Activated naive CD8-positive, alpha-beta T cell (primary cell): Measurements from ENCODE around the gene BSND.

Experiments
- H3K27ac Mint-ChIP-seq: one replicate; pipeline ENCODE4 v1.8.0; 2021; ENCODE audit warnings: mixed read lengths
- H3K27me3 Mint-ChIP-seq: one replicate; pipeline ENCODE4 v1.8.0; 2021; ENCODE audit warnings: mixed read lengths
- H3K36me3 Mint-ChIP-seq: one replicate; pipeline ENCODE4 v1.8.0; 2021; ENCODE audit warnings: mixed read lengths
- H3K4me1 Mint-ChIP-seq: one replicate; pipeline ENCODE4 v1.8.0; 2021; ENCODE audit warnings: low read depth, mixed read lengths
- H3K4me3 Mint-ChIP-seq: one replicate; pipeline ENCODE4 v1.8.0; 2021; ENCODE audit warnings: mild to moderate bottlenecking, mixed read lengths
- H3K9me3 Mint-ChIP-seq: one replicate; pipeline ENCODE4 v1.8.0; 2021; ENCODE audit warnings: low read depth, mixed read lengths

Gene BSND

DNA sequence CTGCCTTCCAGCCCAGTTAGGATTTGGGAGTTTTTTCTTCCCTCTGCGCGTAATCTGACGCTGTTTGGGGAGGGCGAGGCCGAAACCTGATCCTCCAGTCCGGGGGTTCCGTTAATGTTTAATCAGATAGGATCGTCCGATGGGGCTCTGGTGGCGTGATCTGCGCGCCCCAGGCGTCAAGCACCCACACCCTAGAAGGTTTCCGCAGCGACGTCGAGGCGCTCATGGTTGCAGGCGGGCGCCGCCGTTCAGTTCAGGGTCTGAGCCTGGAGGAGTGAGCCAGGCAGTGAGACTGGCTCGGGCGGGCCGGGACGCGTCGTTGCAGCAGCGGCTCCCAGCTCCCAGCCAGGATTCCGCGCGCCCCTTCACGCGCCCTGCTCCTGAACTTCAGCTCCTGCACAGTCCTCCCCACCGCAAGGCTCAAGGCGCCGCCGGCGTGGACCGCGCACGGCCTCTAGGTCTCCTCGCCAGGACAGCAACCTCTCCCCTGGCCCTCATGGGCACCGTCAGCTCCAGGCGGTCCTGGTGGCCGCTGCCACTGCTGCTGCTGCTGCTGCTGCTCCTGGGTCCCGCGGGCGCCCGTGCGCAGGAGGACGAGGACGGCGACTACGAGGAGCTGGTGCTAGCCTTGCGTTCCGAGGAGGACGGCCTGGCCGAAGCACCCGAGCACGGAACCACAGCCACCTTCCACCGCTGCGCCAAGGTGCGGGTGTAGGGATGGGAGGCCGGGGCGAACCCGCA lies 40.8 kb downstream of the BSND start, which contains the start of gene PCSK9:
Gene PCSK9 (plus strand): TSS at position 207 of the 741 bp plus-strand sequence. CDS start 290 bp downstream, at position 497.
- no peak within 1 kb of the TSS for H3K27ac Mint-ChIP-seq

DNA sequence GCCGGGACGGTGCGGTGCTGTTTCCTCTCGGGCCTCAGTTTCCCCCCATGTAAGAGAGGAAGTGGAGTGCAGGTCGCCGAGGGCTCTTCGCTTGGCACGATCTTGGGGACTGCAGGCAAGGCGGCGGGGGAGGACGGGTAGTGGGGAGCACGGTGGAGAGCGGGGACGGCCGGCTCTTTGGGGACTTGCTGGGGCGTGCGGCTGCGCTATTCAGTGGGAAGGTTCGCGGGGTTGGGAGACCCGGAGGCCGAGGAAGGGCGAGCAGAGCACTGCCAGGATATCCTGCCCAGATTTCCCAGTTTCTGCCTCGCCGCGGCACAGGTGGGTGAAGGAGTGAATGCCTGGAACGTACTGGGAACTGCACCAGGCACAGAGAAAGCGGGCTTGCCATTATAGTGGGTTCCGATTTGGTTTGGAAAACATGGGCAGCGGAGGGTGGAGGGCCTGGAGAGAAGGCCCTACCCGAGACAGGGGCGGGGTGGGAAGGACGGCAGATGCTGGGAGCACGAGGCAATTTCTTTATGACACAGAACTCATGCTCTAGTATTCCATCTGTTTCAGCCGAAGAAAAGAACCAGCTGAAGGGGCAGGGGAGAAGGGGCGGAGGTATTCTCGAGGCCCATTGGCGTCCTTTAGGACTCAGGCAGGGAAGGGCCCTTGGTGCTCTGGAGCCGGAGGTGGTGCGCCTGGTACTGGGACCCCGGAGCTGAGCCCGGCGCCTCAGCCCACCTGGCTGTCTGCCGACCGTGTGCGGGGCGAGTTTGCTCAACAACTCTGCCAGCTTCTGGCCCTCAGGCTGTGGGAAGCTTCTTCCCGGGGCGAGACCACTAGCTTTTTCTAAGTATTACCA lies 41.6 kb downstream of the BSND start:
- Mint-ChIP-seq H3K4me1 (no peaks in the 10 kb centered on the region), H3K27ac (no peak overlapping the region), H3K27me3 (peaks cover 31% of the 10 kb centered on the region), H3K4me3 (no peak overlapping the region), H3K36me3 (no peaks in the 10 kb centered on the region), H3K9me3 (no peaks in the 10 kb centered on the region)

More for the DNA sequence above, 40.8 kb downstream of the BSND start, which contains the start of gene PCSK9:
- no peak within 1 kb of the TSS for H3K4me3 Mint-ChIP-seq
- no peaks in the 10 kb centered on the region for H3K4me1 Mint-ChIP-seq
- peaks cover 31% of the 10 kb centered on the region for H3K27me3 Mint-ChIP-seq
- no peaks in the 10 kb centered on the region for H3K9me3 Mint-ChIP-seq
- no peaks in the 10 kb centered on the region for H3K36me3 Mint-ChIP-seq

DNA sequence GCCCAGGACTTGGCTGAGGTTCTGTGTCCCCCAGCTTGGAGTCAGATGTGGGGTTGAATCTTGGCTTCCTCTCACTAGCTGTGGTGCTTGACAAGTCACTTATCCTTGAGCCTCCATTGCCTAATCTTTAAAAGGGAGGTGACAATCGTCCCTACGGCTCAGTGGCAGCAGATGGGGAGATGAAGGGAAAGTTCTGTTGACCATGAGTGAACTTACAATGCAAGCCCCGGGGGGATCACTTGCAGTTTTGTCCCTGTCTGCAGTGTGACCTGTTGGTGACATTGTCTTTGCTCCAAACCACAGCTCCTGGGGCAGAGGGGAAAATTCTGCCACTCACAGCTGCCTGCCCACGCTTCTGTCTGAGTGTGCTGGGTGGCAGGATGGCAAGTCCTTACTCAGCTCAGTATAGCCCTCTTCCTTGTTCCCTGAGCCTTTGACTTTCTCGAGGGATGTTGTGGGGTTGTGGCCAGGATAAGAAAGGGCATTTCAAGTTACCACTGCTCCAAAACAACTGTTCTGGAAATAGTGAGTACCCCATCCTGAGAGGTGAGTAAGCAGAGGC lies 42.3 kb downstream of the BSND start:
- Mint-ChIP-seq H3K27ac (no peak overlapping the region), H3K4me1 (no peaks in the 10 kb centered on the region), H3K9me3 (no peaks in the 10 kb centered on the region), H3K4me3 (no peak overlapping the region), H3K27me3 (peaks cover 26% of the 10 kb centered on the region), H3K36me3 (no peaks in the 10 kb centered on the region)

DNA sequence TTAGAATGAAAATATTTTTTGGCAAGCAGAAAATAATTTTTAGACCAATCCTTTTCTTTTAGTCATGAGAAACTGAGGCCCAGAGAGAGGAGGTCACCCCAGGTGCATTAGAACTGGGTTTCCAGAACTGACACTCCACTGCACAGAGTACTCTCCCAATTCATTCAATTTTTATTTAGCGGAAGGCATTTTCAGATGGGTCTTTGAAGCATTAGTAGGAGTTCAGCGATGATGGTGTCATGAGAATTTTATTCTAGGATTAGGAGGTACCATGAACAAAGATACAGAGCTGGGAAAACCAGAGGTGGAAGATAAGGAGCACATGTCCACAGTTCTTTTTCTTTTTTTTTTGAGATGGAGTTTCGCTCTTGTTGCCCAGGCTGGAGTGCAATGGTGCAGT lies 42.9 kb downstream of the BSND start:
- H3K4me3 Mint-ChIP-seq = no peak overlapping the region
- H3K36me3 Mint-ChIP-seq = no peaks in the 10 kb centered on the region
- no peak overlapping the region for H3K27ac Mint-ChIP-seq
- no peaks in the 10 kb centered on the region for H3K9me3 Mint-ChIP-seq
- peaks cover 22% of the 10 kb centered on the region for H3K27me3 Mint-ChIP-seq
- H3K4me1 Mint-ChIP-seq = no peaks in the 10 kb centered on the region

DNA sequence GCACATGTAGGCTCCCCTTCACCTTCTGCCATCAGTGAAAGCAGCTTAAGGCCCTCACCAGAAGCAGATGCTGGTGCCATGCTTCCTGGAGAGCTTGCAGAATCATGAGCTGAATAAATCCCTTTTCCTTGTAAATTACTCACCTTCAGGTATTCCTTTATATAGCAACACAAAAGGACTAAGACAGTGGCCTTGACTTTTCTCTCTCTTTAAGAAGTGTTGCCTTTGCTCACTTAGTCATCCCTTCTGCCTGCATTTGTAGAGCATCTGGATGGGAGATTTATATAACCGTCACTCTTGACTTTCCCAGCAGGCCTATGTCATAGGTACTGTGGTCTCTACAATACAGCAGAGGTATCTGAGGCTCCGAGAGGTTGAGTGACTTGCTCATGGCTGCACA lies 44.3 kb downstream of the BSND start:
- H3K9me3 Mint-ChIP-seq = no peaks in the 10 kb centered on the region
- H3K27me3 Mint-ChIP-seq = peaks cover 14% of the 10 kb centered on the region
- H3K4me1 Mint-ChIP-seq = no peaks in the 10 kb centered on the region
- H3K36me3 Mint-ChIP-seq = no peaks in the 10 kb centered on the region
- no peak overlapping the region for H3K27ac Mint-ChIP-seq
- no peak overlapping the region for H3K4me3 Mint-ChIP-seq

DNA sequence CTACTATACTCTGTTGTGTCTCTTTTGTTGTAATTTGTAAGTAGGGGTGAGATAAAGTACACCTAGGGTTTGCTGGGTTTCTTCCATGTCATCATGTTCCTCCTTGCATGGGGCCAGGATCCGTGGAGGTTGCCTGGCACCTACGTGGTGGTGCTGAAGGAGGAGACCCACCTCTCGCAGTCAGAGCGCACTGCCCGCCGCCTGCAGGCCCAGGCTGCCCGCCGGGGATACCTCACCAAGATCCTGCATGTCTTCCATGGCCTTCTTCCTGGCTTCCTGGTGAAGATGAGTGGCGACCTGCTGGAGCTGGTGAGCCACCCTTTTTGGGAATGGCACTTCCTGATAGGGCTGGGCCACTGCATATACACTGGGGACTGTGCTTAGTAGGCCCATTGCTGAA lies 45.0 kb downstream of the BSND start:
- H3K27ac Mint-ChIP-seq = no peak overlapping the region
- no peaks in the 10 kb centered on the region for H3K36me3 Mint-ChIP-seq
- H3K4me1 Mint-ChIP-seq = no peaks in the 10 kb centered on the region

DNA sequence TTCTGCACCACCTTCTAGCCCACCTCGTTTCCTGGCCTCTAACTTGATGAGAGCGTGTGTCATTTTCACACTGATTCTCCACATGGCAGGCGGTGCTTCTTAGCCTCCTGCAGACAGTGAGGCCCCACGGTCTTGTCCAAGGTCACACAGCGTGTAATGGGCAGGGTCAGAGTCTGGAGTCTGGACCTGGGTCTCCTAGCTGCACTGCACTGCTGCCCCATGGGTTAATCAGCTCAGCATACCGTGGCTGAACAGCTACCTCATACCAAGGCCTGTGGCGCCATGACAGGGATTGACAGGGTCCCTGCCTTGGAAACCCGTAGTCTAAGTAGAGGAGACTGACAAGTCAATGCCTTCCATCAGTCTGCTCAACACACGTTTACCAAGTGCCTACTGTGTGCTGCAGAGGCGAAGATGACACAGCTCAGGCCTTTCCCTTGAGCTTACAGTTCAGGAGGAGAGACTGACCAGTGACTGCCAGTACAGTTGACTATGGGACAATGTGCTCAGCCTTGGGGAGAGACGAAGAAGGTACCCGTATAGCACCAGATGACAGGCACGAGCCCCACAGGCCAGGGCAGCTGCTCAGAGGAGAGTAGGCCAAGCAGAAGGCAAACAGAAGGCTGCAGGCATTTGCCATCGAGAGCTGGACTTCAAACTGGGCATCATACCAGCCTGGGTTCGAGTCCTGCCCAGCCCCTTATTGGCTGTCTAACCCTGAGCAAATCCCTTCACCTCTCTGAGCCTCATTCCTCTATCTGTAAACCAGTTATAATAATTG lies 46.1 kb downstream of the BSND start:
- no peaks in the 10 kb centered on the region for H3K36me3 Mint-ChIP-seq
- H3K27me3 Mint-ChIP-seq = peaks cover 10% of the 10 kb centered on the region
- H3K27ac Mint-ChIP-seq = no peak overlapping the region
- no peak overlapping the region for H3K4me3 Mint-ChIP-seq
- H3K9me3 Mint-ChIP-seq = no peaks in the 10 kb centered on the region
- no peaks in the 10 kb centered on the region for H3K4me1 Mint-ChIP-seq

More for the DNA sequence above, 45.0 kb downstream of the BSND start:
- no peaks in the 10 kb centered on the region for H3K9me3 Mint-ChIP-seq
- H3K4me3 Mint-ChIP-seq = no peak overlapping the region
- peaks cover 12% of the 10 kb centered on the region for H3K27me3 Mint-ChIP-seq

DNA sequence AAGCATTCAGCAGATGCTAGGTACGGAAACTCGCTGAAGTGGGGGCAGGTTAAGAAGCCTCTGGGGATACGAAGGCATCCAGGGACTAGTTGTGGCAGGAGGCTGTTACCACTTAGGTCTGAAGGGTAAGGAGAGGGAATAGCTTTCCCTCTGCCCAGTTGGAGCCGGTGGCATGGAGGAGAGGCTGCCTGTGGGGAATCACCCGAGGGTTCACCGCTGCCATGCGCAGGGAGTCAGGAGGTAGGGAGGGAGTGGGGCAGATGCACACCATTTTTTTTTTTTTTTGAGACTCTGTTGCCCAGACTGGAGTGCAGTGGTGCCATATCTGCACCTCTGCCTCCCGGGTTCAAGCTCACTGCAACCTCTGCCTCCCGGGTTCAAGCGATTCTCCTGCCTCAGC lies 46.7 kb downstream of the BSND start:
- Mint-ChIP-seq H3K9me3 (no peaks in the 10 kb centered on the region), H3K4me3 (no peak overlapping the region), H3K27ac (no peak overlapping the region), H3K4me1 (no peaks in the 10 kb centered on the region), H3K36me3 (no peaks in the 10 kb centered on the region), H3K27me3 (peaks cover 6% of the 10 kb centered on the region)

DNA sequence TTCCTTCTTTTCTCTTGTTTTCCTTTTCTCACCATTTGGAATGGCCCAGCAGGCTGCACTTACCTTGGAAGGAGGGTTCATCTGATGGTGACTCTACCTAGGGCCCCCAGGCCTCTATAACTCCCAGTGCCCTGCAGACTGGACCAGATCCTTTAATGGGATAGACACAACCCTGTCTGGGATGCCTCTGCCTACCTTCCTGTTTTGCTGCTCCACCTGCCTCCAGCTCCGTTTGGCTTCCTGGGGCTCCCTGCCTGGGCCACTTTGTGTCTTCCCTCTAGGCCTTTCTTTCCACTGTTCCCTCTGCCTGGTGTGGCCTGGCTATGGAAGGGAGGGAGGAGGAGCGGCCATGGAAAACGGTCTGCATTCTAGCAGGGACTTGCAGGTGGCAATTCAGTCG lies 48.1 kb downstream of the BSND start:
- Mint-ChIP-seq H3K9me3 (no peaks in the 10 kb centered on the region), H3K4me1 (no peaks in the 10 kb centered on the region), H3K4me3 (no peak overlapping the region), H3K27me3 (peaks cover 7% of the 10 kb centered on the region), H3K36me3 (no peaks in the 10 kb centered on the region), H3K27ac (no peak overlapping the region)

DNA sequence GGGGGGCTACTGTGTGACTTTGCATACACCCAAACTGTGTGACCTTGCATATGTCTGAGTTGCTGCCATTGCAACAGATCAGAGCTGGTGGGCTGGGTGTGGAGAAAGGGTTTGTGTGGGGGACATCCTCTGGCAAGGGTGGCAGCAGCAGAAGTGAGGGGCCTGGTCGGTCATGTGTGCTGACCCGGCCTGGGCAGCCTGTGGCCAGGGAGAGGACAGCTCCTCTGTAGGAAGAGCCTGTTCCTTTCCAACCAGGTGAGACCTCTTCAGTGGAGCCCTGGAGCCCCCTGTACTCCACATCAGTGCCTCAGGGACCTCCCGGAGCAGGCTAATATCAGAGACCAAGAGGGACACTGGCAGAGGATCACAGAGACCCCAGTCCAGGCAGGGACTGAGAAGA lies 48.9 kb downstream of the BSND start:
- Mint-ChIP-seq H3K9me3 (no peaks in the 10 kb centered on the region), H3K27me3 (peaks cover 6% of the 10 kb centered on the region), H3K4me3 (no peak overlapping the region), H3K4me1 (no peaks in the 10 kb centered on the region), H3K27ac (no peak overlapping the region), H3K36me3 (no peaks in the 10 kb centered on the region)

DNA sequence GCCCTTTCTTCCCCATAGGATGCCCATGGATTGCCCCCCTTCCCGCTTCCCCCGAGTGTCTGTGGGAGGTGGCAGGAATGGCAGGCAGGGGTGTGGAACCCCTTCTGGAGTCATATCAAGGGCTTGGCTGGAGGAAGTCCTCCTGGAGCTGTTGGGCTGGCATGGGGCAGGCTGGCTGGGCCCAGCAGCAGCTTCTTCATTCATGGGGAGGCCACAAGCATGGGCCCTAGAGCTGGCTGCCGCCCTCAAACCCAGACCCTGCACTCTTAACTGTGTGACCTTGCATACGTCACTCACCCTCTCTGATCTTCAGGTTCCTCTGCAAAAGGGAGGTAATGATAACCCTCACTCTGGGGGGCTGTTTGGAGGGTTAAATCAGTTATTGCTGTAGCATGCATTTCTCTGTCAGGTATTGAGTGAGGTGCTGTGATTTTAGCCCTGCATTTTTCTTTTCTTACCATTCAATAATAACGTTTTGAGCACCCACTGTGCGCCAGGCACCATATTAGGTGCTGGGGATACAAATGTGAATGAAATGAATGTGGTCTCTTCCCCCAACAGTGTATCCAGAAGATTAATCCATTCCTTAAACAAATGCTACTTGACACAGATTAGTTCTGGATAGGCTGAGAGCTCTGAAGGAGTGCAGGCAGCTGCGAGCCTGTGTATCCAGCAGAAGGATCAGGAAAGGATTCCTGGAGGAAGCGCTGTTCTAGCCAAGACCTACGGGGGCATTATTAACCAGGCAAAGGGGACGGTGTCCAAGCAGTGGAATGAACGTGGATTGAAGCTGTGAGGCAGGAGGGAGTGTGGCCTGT lies 49.9 kb downstream of the BSND start:
- no peaks in the 10 kb centered on the region for H3K36me3 Mint-ChIP-seq
- H3K27ac Mint-ChIP-seq = no peak overlapping the region
- no peaks in the 10 kb centered on the region for H3K4me1 Mint-ChIP-seq
- peaks cover 4% of the 10 kb centered on the region for H3K27me3 Mint-ChIP-seq
- H3K9me3 Mint-ChIP-seq = no peaks in the 10 kb centered on the region
- no peak overlapping the region for H3K4me3 Mint-ChIP-seq

DNA sequence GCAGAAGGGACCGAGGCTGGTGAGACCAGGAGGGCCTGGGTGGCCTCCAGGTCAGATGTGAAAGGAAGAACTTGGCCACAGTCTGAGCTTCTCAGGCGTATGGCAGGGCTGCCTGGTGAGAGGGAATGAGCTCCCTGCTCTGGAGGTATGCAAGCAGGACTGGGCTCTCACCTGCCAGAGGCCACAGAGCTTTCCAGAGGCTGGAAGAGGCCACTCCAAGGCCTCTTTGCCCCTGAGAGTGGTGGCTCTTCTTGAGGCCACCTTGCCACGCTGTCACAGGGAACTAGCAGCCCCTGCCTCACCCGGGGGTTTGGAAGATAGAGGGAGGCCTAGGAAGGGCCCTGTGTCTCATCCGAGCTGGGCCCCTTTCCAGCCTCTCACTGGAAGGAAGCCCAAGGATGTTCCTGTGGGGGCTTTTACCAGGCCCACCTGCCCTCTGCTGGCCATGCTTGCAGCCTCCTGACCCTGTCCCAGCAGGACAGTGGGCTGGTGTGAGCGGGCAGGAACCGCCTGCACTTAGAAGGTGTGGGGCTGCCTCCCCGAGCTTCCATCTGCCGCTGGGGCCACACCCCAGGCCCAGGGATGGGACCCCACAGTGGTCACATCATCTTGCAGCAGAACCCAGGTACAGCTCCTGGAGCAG lies 50.7 kb downstream of the BSND start:
- Mint-ChIP-seq H3K27me3 (peaks cover 3% of the 10 kb centered on the region), H3K9me3 (no peaks in the 10 kb centered on the region), H3K4me3 (no peak overlapping the region), H3K27ac (no peak overlapping the region), H3K4me1 (no peaks in the 10 kb centered on the region), H3K36me3 (no peaks in the 10 kb centered on the region)

DNA sequence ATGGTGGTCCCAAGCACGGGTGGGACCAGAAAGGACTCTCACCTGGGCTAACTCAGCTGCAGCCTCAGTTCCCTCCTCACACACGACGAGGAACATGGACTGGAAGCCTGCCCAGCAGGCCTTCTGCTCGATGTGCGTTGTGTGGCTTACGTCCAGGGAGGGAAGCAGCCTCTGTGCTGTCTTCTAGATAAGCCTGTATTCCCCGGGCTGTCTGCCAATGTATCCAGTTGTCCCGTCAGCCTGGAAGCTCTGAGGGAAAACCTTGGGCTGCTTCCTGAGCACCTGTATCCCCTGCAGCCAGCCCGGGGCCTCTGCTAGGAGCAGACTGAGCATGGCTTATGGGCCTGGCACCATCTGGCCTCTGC lies 51.2 kb downstream of the BSND start:
- H3K36me3 Mint-ChIP-seq = no peaks in the 10 kb centered on the region
- H3K27ac Mint-ChIP-seq = no peak overlapping the region
- peaks cover 1% of the 10 kb centered on the region for H3K27me3 Mint-ChIP-seq
- H3K9me3 Mint-ChIP-seq = no peaks in the 10 kb centered on the region
- H3K4me1 Mint-ChIP-seq = no peaks in the 10 kb centered on the region
- H3K4me3 Mint-ChIP-seq = no peak overlapping the region

DNA sequence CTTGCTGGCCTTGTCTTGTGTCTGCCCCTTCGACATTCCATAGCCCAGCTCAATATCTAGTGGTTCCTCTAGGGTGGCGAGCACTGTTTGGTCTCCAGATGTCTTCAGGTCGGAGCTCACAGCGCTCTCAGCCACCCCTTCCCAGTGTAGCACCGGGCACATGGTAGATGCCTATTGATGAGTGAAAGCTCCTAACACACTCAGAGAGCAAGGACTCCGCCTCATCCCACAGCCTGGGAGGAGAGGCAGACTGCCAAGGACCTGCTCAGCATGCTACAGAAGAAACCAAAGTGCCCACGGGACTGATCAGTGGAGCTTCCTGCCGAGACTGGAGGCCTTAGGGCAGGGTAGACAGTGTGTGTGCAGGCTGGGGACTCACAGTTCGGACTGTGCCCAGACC lies 51.5 kb downstream of the BSND start:
- no peak overlapping the region for H3K4me3 Mint-ChIP-seq
- H3K27ac Mint-ChIP-seq = no peak overlapping the region
- no peaks in the 10 kb centered on the region for H3K9me3 Mint-ChIP-seq
- no peaks in the 10 kb centered on the region for H3K4me1 Mint-ChIP-seq
- H3K27me3 Mint-ChIP-seq = peaks cover 1% of the 10 kb centered on the region
- H3K36me3 Mint-ChIP-seq = no peaks in the 10 kb centered on the region
